ENCODE measurements around the gene SIDT1.
A peak's percentile ranks its signal among the peaks of the same experiment; 100 is the strongest.

The SIDT1 gene

GRCh38 chr3:113560831-113561623 lies 28.7 kb downstream of the SIDT1 start:
- peak; percentile 75 for DNase-seq (ENCODE audit: low read depth)
- H3K4me3 ChIP-seq (replicated peaks; ENCODE audit: low read depth, low read length) = no peak overlapping the region
- no peak for TF ChIP-seq CTCF (IDR thresholded peaks at IDR 0.05; ENCODE audit: low read length, missing control alignments)

GRCh38 chr3:113565555-113565954 lies 33.2 kb downstream of the SIDT1 start:
- H3K4me3 ChIP-seq (replicated peaks; ENCODE audit: low read depth, low read length) = no peak overlapping the region
- TF ChIP-seq CTCF (IDR thresholded peaks at IDR 0.05; ENCODE audit: low read length, missing control alignments) = no peak

GRCh38 chr3:113570158-113570557 lies 37.8 kb downstream of the SIDT1 start:
- DNase-seq (ENCODE audit: low read depth) = no peak
- H3K4me3 ChIP-seq (replicated peaks; ENCODE audit: low read depth, low read length) = no peak overlapping the region
- TF ChIP-seq CTCF (IDR thresholded peaks at IDR 0.05; ENCODE audit: low read length, missing control alignments) = no peak

More at GRCh38 chr3:113565555-113565954, 33.2 kb downstream of the SIDT1 start:
- DNase-seq (ENCODE audit: low read depth) = no peak

- no peak for DNase-seq (ENCODE audit: low read depth)
- no peak for TF ChIP-seq CTCF (IDR thresholded peaks at IDR 0.05; ENCODE audit: low read length, missing control alignments)
- no peak overlapping the region for H3K4me3 ChIP-seq (replicated peaks; ENCODE audit: low read depth, low read length)
Measured at GRCh38 chr3:113571360-113571759, 39.0 kb downstream of the SIDT1 start.

- DNase-seq (ENCODE audit: low read depth) = no peak
Measured at GRCh38 chr3:113573728-113574127, 41.4 kb downstream of the SIDT1 start.

GRCh38 chr3:113574213-113574612 lies 41.9 kb downstream of the SIDT1 start:
- H3K4me3 ChIP-seq (replicated peaks; ENCODE audit: low read depth, low read length) = no peak overlapping the region
- TF ChIP-seq CTCF (IDR thresholded peaks at IDR 0.05; ENCODE audit: low read length, missing control alignments) = no peak
- no peak for DNase-seq (ENCODE audit: low read depth)

More at GRCh38 chr3:113573728-113574127, 41.4 kb downstream of the SIDT1 start:
- no peak for TF ChIP-seq CTCF (IDR thresholded peaks at IDR 0.05; ENCODE audit: low read length, missing control alignments)
- H3K4me3 ChIP-seq (replicated peaks; ENCODE audit: low read depth, low read length) = no peak overlapping the region

- no peak for DNase-seq (ENCODE audit: low read depth)
- no peak for TF ChIP-seq CTCF (IDR thresholded peaks at IDR 0.05; ENCODE audit: low read length, missing control alignments)
- no peak overlapping the region for H3K4me3 ChIP-seq (replicated peaks; ENCODE audit: low read depth, low read length)
Measured at GRCh38 chr3:113575206-113575605, 42.9 kb downstream of the SIDT1 start.

Measured in fibroblast of pulmonary artery (primary cell).